Measurements from ENCODE around the gene KRT6B. TPM values are rescaled to one million over a fixed set of nuclear protein-coding genes. Genes with fewer than 3 reads are reported as not detected.

The KRT6B gene
- polyA plus RNA-seq, 1 donor (not counting 4 experiments of a cell fraction or from before 2014, with no cell fraction given): 2,016 TPM

- FAIRE-seq: no peak
- no peak overlapping the region for H3K4me3 ChIP-seq (ENCODE audit: control insufficient read depth in 2 of 3, extremely low read depth in 1 of 3, insufficient read depth in 2 of 3, low read depth in 1 of 3, low read length in 3 of 3)
- no peaks in the 10 kb centered on the region for H4K20me1 ChIP-seq (ENCODE audit: control insufficient read depth, extremely low read depth, insufficient read depth, low read length)
- no peaks in the 10 kb centered on the region for H3K27me3 ChIP-seq (ENCODE audit: control insufficient read depth, extremely low read depth, insufficient read depth, low read length)
- no peak overlapping the region for H3K27ac ChIP-seq (ENCODE audit: control insufficient read depth, insufficient read depth, low read length)
- dilution Hi-C loops (cut with MboI; ENCODE audit: extremely low pct_ligation_motif_present, low sequenced_read_pairs): no loop called here
- no peaks in the 10 kb centered on the region for H3K79me2 ChIP-seq (ENCODE audit: control insufficient read depth, insufficient read depth, low read length)
- TF ChIP-seq EZH2 (IDR thresholded peaks at IDR 0.05; ENCODE audit: low read length) (no peak), CTCF (optimal IDR thresholded peaks at IDR 0.05 in 1 of 3, IDR thresholded peaks at IDR 0.05 in 1 of 3, conservative IDR thresholded peaks at IDR 0.05 in 1 of 3; ENCODE audit: extremely low read depth in 1 of 3, insufficient read depth in 2 of 3, low read length in 3 of 3) (no peak)
- no peak overlapping the region for H2AFZ ChIP-seq (ENCODE audit: control insufficient read depth, low read length)
- H3K4me1 ChIP-seq (ENCODE audit: control insufficient read depth, extremely low read depth, insufficient read depth, low read length): peaks cover 9% of the 10 kb centered on the region
- H3K36me3 ChIP-seq (ENCODE audit: control insufficient read depth in 2 of 2, extremely low read depth in 1 of 2, insufficient read depth in 2 of 2, low read length in 2 of 2): no peaks in the 10 kb centered on the region
- no peak overlapping the region for H3K4me2 ChIP-seq (ENCODE audit: control insufficient read depth, extremely low read depth, insufficient read depth, low read depth, low read length)
- DNase-seq (ENCODE audit: low read depth, low spot score): no peak
- no peaks in the 10 kb centered on the region for H3K9me3 ChIP-seq (ENCODE audit: control insufficient read depth, low read depth, low read length)
- no peak overlapping the region for H3K9ac ChIP-seq (ENCODE audit: control insufficient read depth, extremely low read depth, insufficient read depth, low read length)
- no peaks in the 10 kb centered on the region for H3K9me1 ChIP-seq (ENCODE audit: control insufficient read depth, extremely low read depth, insufficient read depth, low read length)
Observed at GRCh38 chr12:52477651-52478050, 25.7 kb upstream of the KRT6B start.

DNA sequence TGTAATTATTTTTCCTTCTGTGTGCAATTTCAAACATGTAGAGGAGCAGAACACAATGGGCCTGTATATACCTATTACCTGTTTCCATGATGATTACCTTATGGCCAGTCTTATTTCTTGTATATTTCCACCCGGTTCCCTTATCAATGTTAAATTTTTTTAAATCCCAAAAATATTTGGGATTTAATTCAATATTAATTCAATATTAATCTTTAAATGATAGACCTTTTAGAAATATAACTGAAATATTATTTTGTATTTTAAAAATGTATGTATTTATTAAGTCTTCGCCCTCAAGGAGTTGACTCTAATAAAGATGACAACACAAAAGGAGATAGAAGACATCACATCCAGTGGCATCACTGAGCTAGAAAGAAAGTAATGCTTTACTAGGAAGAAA lies 22.3 kb upstream of the KRT6B start:
- dilution Hi-C loops (cut with MboI; ENCODE audit: extremely low pct_ligation_motif_present, low sequenced_read_pairs): no loop called here
- H3K9me3 ChIP-seq (ENCODE audit: control insufficient read depth, low read depth, low read length): no peaks in the 10 kb centered on the region
- no peak overlapping the region for H3K4me3 ChIP-seq (ENCODE audit: control insufficient read depth in 2 of 3, extremely low read depth in 1 of 3, insufficient read depth in 2 of 3, low read depth in 1 of 3, low read length in 3 of 3)
- no peak overlapping the region for H3K4me2 ChIP-seq (ENCODE audit: control insufficient read depth, extremely low read depth, insufficient read depth, low read depth, low read length)
- DNase-seq (ENCODE audit: low read depth, low spot score): no peak
- no peak for FAIRE-seq
- no peaks in the 10 kb centered on the region for H4K20me1 ChIP-seq (ENCODE audit: control insufficient read depth, extremely low read depth, insufficient read depth, low read length)
- no peak overlapping the region for H3K27ac ChIP-seq (ENCODE audit: control insufficient read depth, insufficient read depth, low read length)
- H3K27me3 ChIP-seq (ENCODE audit: control insufficient read depth, extremely low read depth, insufficient read depth, low read length): no peaks in the 10 kb centered on the region
- no peaks in the 10 kb centered on the region for H3K9me1 ChIP-seq (ENCODE audit: control insufficient read depth, extremely low read depth, insufficient read depth, low read length)
- peaks cover 0 to 2% of the 10 kb centered on the region in 2 experiments for H3K36me3 ChIP-seq (ENCODE audit: control insufficient read depth in 2 of 2, extremely low read depth in 1 of 2, insufficient read depth in 2 of 2, low read length in 2 of 2)
- H2AFZ ChIP-seq (ENCODE audit: control insufficient read depth, low read length): no peak overlapping the region
- peaks cover 9% of the 10 kb centered on the region for H3K4me1 ChIP-seq (ENCODE audit: control insufficient read depth, extremely low read depth, insufficient read depth, low read length)
- H3K79me2 ChIP-seq (ENCODE audit: control insufficient read depth, insufficient read depth, low read length): no peaks in the 10 kb centered on the region
- TF ChIP-seq CTCF (optimal IDR thresholded peaks at IDR 0.05 in 1 of 3, IDR thresholded peaks at IDR 0.05 in 1 of 3, conservative IDR thresholded peaks at IDR 0.05 in 1 of 3; ENCODE audit: extremely low read depth in 1 of 3, insufficient read depth in 2 of 3, low read length in 3 of 3): no peak
- TF ChIP-seq EZH2 (IDR thresholded peaks at IDR 0.05; ENCODE audit: low read length): no peak
- H3K9ac ChIP-seq (ENCODE audit: control insufficient read depth, extremely low read depth, insufficient read depth, low read length): no peak overlapping the region

Measured in keratinocyte (primary cell).